ENCODE data around the gene LENEP. TPM values are rescaled to one million over a fixed set of nuclear protein-coding genes. Genes with fewer than 3 reads are reported as not detected.

Gene LENEP
- total RNA-seq (2014; rRNA removed; shearing (Covaris generic)), result 0.64 TPM in 1 of 2 replicates, not detected in the other
- polyA plus RNA-seq (2015; cell fraction: cytosol; rRNA removed), result not detected in 2 replicates
- polyA plus RNA-seq (2015; cell fraction: nucleus; rRNA removed), result not detected in 2 replicates

GRCh38 chr1:154993572-154994268, at the start of gene LENEP:
LENEP (plus strand) TSS chr1:154993586; CDS start chr1:154993608, 22 bp downstream.
- no peak for DNase-seq (ENCODE audit: low read depth)

GRCh38 chr1:154943649-154944400, 49.6 kb upstream of the LENEP start:
- peak; percentile 42 for DNase-seq (ENCODE audit: low read depth)

- DNase-seq (ENCODE audit: low read depth), result no peak
Observed at GRCh38 chr1:154944401-154945159, 48.8 kb upstream of the LENEP start.

GRCh38 chr1:154945160-154945961, 48.0 kb upstream of the LENEP start:
- no peak for DNase-seq (ENCODE audit: low read depth)

GRCh38 chr1:154945962-154946850, 47.2 kb upstream of the LENEP start:
- no peak for DNase-seq (ENCODE audit: low read depth)

- no peak for DNase-seq (ENCODE audit: low read depth)
Observed at GRCh38 chr1:154948079-154948478, 45.3 kb upstream of the LENEP start.

- no peak for DNase-seq (ENCODE audit: low read depth)
Observed at GRCh38 chr1:154951901-154952657, 41.3 kb upstream of the LENEP start.

GRCh38 chr1:154952664-154953063, 40.7 kb upstream of the LENEP start:
- DNase-seq (ENCODE audit: low read depth), result no peak

GRCh38 chr1:154953611-154954038, 39.8 kb upstream of the LENEP start:
- DNase-seq (ENCODE audit: low read depth), result no peak

GRCh38 chr1:154954541-154954940, 38.8 kb upstream of the LENEP start:
- no peak for DNase-seq (ENCODE audit: low read depth)

- DNase-seq (ENCODE audit: low read depth), result peak; percentile 71
Observed at GRCh38 chr1:154955039-154955717, 38.2 kb upstream of the LENEP start.

GRCh38 chr1:154955718-154956543, 37.5 kb upstream of the LENEP start, which contains the start of gene PBXIP1:
PBXIP1 (minus strand) TSS chr1:154956099; CDS start chr1:154953721, 2,378 bp downstream.
- DNase-seq (ENCODE audit: low read depth), result peak; percentile 89

GRCh38 chr1:154956544-154956941, 36.8 kb upstream of the LENEP start:
- no peak for DNase-seq (ENCODE audit: low read depth)

GRCh38 chr1:154957091-154957657, 36.2 kb upstream of the LENEP start:
- DNase-seq (ENCODE audit: low read depth), result no peak

- no peak for DNase-seq (ENCODE audit: low read depth)
Observed at GRCh38 chr1:154958036-154958435, 35.4 kb upstream of the LENEP start.

- DNase-seq (ENCODE audit: low read depth), result no peak
Observed at GRCh38 chr1:154958681-154959425, 34.5 kb upstream of the LENEP start.

Measured in HT1080 (cell line).